Mucosa of rectum (tissue), 2 donors: ENCODE data around the gene SLC27A4.

Experiments
- H3K27ac ChIP-seq, 2 donors: one replicate each; pipeline ENCODE4 v1.7.0; 2013; ENCODE audit warnings: inconsistent platforms in 2 of 2, low read depth in 2 of 2, low read length in 2 of 2
- H3K27me3 ChIP-seq, 2 donors: one replicate each; pipeline ENCODE4 v1.7.0; 2013; ENCODE audit warnings: low read length in 2 of 2; ENCODE audit not compliant: control insufficient read depth in 2 of 2, insufficient read depth in 2 of 2
- H3K36me3 ChIP-seq, 2 donors: one replicate each; pipeline ENCODE4 v1.7.0; 2013; ENCODE audit warnings: low read length in 2 of 2; ENCODE audit not compliant: control insufficient read depth in 2 of 2, insufficient read depth in 2 of 2
- H3K4me1 ChIP-seq, 2 donors: one replicate each; pipeline ENCODE4 v1.7.0; 2013; ENCODE audit warnings: low read length in 2 of 2, mild to moderate bottlenecking in 1 of 2; ENCODE audit not compliant: control insufficient read depth in 2 of 2, insufficient read depth in 2 of 2
- H3K4me3 ChIP-seq, 2 donors: one replicate each; pipeline ENCODE4 v1.7.0; 2013; ENCODE audit warnings: low read length in 2 of 2
- H3K9ac ChIP-seq, 2 donors: one replicate each; pipeline ENCODE4 v1.7.0; 2013; ENCODE audit warnings: low read length in 2 of 2, low read depth in 1 of 2, mild to moderate bottlenecking in 1 of 2
- H3K9me3 ChIP-seq, 2 donors: one replicate each; pipeline ENCODE4 v1.7.0; 2013; ENCODE audit warnings: low read length in 2 of 2; ENCODE audit not compliant: control insufficient read depth in 2 of 2
- donor health status: healthy.
- donor health status: Normal muscosa, but diverticular disease.

SLC27A4 gene

GRCh38 chr9:128390150-128390812 is 50.0 kb downstream of the SLC27A4 start:
- Histone ChIP-seq H3K27ac (no peak overlapping the region), H3K4me3 (no peak overlapping the region), H3K27me3 (peaks cover 0 to 3% of the 10 kb centered on the region in 2 donors), H3K9ac (no peak overlapping the region), H3K4me1 (no peaks in the 10 kb centered on the region), H3K9me3 (no peaks in the 10 kb centered on the region), H3K36me3 (peaks cover 36 to 41% of the 10 kb centered on the region in 2 donors)

DNA sequence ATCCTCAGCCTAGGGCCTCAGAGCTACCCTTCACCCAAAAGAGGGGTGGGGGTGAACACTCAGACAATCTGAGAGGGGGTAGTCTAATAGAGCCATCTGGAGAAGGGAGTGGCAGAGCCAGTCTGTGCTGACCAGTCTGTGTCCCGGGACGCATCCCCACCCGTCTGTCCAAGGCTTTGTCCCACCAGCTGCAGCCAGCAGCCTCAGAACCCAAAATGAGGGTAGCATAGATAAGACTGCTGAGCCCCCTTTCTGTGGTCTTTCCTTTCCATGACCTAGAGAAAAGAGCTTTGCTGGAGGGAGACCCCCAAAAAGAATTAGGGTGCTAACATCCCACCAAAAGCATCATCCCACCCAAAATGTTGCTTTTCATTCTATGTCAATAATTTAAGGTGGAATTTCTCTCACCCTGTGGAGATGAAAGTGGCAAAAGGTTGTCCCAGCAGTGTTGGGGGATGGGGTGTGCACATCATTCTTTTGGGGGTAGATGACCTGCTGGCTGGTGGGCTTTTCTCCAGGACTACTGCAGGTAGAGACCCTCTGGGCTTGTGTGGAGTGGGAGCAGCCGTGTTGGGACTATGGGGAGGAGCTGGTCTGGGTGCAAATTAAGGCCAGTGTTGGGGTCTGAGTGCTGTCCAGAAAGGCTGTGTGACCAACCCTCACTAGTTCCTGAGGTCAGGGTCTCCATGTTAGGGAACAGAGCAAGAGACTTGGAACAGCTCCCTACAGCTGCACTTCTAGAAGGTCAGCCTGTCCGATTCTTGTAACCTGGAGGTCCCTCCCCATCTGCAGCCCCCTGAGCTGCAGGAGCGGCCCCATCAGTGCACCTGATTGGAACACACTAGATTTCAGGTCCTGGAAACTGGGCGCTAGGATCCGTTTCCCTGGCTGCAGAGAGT is 50.7 kb downstream of the SLC27A4 start:
- no peak overlapping the region for H3K27ac ChIP-seq
- no peaks in the 10 kb centered on the region for H3K9me3 ChIP-seq
- peaks cover 0 to 3% of the 10 kb centered on the region in 2 donors for H3K27me3 ChIP-seq
- H3K4me1 ChIP-seq = no peaks in the 10 kb centered on the region
- no peak overlapping the region for H3K4me3 ChIP-seq
- H3K36me3 ChIP-seq = peaks cover 36 to 41% of the 10 kb centered on the region in 2 donors
- H3K9ac ChIP-seq = no peak overlapping the region

DNA sequence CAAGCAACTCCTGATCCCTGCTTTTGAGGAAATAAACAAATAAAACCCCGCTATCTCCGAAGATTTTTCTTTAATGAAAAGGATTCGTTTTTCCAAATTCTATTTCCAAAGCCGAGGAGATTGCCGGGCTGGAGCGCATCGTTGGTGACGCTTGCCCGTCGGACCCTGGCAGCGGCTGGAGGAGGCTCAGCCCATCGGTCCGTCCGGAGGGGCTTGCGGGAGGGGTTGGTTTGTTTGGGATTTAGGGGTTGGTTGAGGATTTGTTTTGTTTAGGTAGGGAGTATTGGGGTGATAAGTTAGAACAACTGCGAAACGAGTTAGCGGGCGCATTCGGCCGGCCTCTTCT is 51.6 kb downstream of the SLC27A4 start:
- Histone ChIP-seq H3K4me1 (no peaks in the 10 kb centered on the region), H3K36me3 (peaks cover 28 to 33% of the 10 kb centered on the region in 2 donors), H3K27ac (no peak overlapping the region), H3K4me3 (no peak overlapping the region), H3K9ac (no peak overlapping the region), H3K27me3 (peaks cover 2 to 3% of the 10 kb centered on the region in 2 donors), H3K9me3 (no peaks in the 10 kb centered on the region)

- Histone ChIP-seq H3K27me3 (peaks cover 3 to 4% of the 10 kb centered on the region in 2 donors), H3K9ac (no peak overlapping the region)
These were observed 52.2 kb downstream of the SLC27A4 start for GRCh38 chr9:128392302-128393144.

GRCh38 chr9:128393145-128393775 is 52.9 kb downstream of the SLC27A4 start:
- Histone ChIP-seq H3K36me3 (peaks cover 16 to 21% of the 10 kb centered on the region in 2 donors), H3K27me3 (peaks cover 3 to 4% of the 10 kb centered on the region in 2 donors), H3K4me1 (no peaks in the 10 kb centered on the region), H3K4me3 (no peak overlapping the region), H3K9ac (no peak overlapping the region), H3K27ac (no peak overlapping the region), H3K9me3 (no peaks in the 10 kb centered on the region)

More at GRCh38 chr9:128392302-128393144, 52.2 kb downstream of the SLC27A4 start:
- Histone ChIP-seq H3K27ac (no peak overlapping the region), H3K4me1 (no peaks in the 10 kb centered on the region), H3K36me3 (peaks cover 24 to 27% of the 10 kb centered on the region in 2 donors), H3K4me3 (no peak overlapping the region), H3K9me3 (no peaks in the 10 kb centered on the region)

DNA sequence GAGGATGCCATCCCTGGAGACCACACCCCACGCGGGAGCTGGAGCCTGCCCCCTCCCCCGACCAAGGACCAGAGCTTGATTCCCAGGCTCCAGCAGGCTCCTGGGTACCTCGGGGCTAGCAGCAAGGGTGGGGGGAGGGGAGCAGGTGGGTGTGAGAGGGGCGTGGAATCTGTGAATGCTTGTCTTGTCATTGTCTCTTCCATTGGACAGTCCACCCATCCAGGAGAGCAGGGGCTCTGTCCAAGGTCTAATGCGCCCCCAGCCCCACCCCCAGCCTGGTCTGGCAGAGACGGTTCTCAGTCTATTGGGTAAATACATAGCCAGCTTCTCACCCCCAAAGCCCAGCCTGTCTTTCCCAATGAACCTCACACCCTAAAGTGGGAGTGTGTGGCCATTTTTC is 53.6 kb downstream of the SLC27A4 start:
- peaks cover 3 to 4% of the 10 kb centered on the region in 2 donors for H3K27me3 ChIP-seq
- no peaks in the 10 kb centered on the region for H3K9me3 ChIP-seq
- H3K9ac ChIP-seq = no peak overlapping the region
- no peaks in the 10 kb centered on the region for H3K4me1 ChIP-seq
- H3K4me3 ChIP-seq = no peak overlapping the region
- no peak overlapping the region for H3K27ac ChIP-seq
- peaks cover 9 to 15% of the 10 kb centered on the region in 2 donors for H3K36me3 ChIP-seq

- peaks cover 3 to 4% of the 10 kb centered on the region in 2 donors for H3K27me3 ChIP-seq
- H3K27ac ChIP-seq = no peak overlapping the region
- peaks cover 3 to 9% of the 10 kb centered on the region in 2 donors for H3K36me3 ChIP-seq
- H3K9ac ChIP-seq = no peak overlapping the region
- H3K4me3 ChIP-seq = no peak overlapping the region
- H3K4me1 ChIP-seq = no peaks in the 10 kb centered on the region
- no peaks in the 10 kb centered on the region for H3K9me3 ChIP-seq
These were observed 54.2 kb downstream of the SLC27A4 start for GRCh38 chr9:128394379-128395168.

DNA sequence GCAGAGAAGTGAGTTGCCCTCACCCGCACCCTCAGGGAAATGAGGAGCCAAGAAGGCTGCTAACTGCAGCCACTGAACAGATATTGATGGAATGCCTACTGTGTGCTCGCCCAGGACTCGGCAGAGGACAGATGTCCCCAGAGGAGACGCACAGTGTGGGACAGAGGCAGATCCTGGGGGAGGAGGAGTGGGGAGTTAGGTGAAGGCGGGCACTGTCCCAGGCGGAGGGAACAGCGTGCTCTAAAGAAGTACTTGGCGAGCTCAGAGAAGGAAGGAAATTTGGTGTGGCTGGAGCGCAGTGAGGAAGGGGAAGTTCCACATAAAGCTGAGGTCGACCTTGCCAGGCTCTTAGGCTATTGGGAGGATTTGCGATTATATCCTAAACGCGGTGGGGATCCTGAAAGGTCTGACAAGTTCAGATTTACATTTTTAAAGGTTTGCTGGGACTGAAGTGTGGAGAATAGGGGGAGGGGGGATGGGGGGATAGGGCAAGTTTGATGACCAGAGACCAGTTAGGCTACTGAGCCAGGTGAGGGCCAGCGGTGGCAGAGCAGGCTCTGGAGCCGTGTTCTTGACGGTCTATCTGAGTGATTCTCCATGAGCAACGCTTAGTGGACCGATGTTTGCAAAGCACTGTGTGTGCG is 56.8 kb downstream of the SLC27A4 start:
- Histone ChIP-seq H3K4me1 (no peaks in the 10 kb centered on the region), H3K9ac (no peak overlapping the region), H3K4me3 (no peak overlapping the region), H3K36me3 (no peaks in the 10 kb centered on the region), H3K9me3 (no peaks in the 10 kb centered on the region), H3K27ac (no peak overlapping the region), H3K27me3 (peaks cover 3 to 4% of the 10 kb centered on the region in 2 donors)

DNA sequence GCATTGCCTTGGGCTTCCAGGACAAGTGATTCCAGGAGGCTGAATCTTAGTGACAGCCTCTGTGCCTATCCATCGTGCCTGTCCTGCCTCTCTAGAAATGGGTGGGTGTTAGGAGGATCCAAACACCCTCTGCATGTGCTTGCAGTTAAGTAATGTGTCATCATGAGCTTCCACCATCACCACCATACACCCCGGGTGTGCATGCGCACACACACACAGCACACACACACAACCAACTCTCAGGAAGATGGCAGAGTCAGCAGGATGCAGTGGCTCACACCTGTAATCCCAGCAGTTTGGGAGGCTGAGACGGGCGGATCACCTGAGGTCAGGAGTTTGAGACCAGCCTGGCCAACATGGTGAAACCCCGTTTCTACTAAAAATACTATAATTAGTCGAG is 57.5 kb downstream of the SLC27A4 start:
- Histone ChIP-seq H3K27ac (no peak overlapping the region), H3K4me3 (no peak overlapping the region), H3K9ac (no peak overlapping the region), H3K9me3 (no peaks in the 10 kb centered on the region), H3K4me1 (no peaks in the 10 kb centered on the region), H3K36me3 (no peaks in the 10 kb centered on the region), H3K27me3 (peaks cover 3 to 4% of the 10 kb centered on the region in 2 donors)
